ENCODE data around the gene OR9A4. TPM values are rescaled to one million over a fixed set of nuclear protein-coding genes. Genes with fewer than 3 reads are reported as not detected.

The OR9A4 gene
- total RNA-seq, 1 experiment from 2014 or later: not detected

GRCh38 chr7:141941075-141941474, 24.9 kb downstream of the OR9A4 start:
- DNase-seq (ENCODE audit: low read depth): no peak
- in situ Hi-C loops (cut with HindIII; ENCODE audit: low pct_unique_long_range_greater_than_20kb, low sequenced_read_pairs): no loop called here

GRCh38 chr7:141943846-141944245, 27.6 kb downstream of the OR9A4 start:
- in situ Hi-C loops (cut with HindIII; ENCODE audit: low pct_unique_long_range_greater_than_20kb, low sequenced_read_pairs): no loop called here
- DNase-seq (ENCODE audit: low read depth): no peak

- in situ Hi-C loops (cut with HindIII; ENCODE audit: low pct_unique_long_range_greater_than_20kb, low sequenced_read_pairs): no loop called here
- no peak for DNase-seq (ENCODE audit: low read depth)
These were observed 28.6 kb downstream of the OR9A4 start for GRCh38 chr7:141944811-141945210.

GRCh38 chr7:141945356-141945755, 29.2 kb downstream of the OR9A4 start:
- DNase-seq (ENCODE audit: low read depth): no peak
- in situ Hi-C loops (cut with HindIII; ENCODE audit: low pct_unique_long_range_greater_than_20kb, low sequenced_read_pairs): no loop called here

GRCh38 chr7:141946796-141947195, 30.6 kb downstream of the OR9A4 start, which contains the start of gene CLEC5A:
CLEC5A (minus strand) TSS chr7:141946974; CDS start chr7:141946292, 682 bp downstream.
- in situ Hi-C loops (cut with HindIII; ENCODE audit: low pct_unique_long_range_greater_than_20kb, low sequenced_read_pairs): no loop called here
- DNase-seq (ENCODE audit: low read depth): no peak

- in situ Hi-C loops (cut with HindIII; ENCODE audit: low pct_unique_long_range_greater_than_20kb, low sequenced_read_pairs): no loop called here
- no peak for DNase-seq (ENCODE audit: low read depth)
These were observed 32.8 kb downstream of the OR9A4 start for GRCh38 chr7:141949021-141949420.

GRCh38 chr7:141949451-141949850, 33.3 kb downstream of the OR9A4 start:
- DNase-seq (ENCODE audit: low read depth): no peak
- in situ Hi-C loops (cut with HindIII; ENCODE audit: low pct_unique_long_range_greater_than_20kb, low sequenced_read_pairs): no loop called here

GRCh38 chr7:141949911-141950310, 33.7 kb downstream of the OR9A4 start:
- in situ Hi-C loops (cut with HindIII; ENCODE audit: low pct_unique_long_range_greater_than_20kb, low sequenced_read_pairs): no loop called here
- DNase-seq (ENCODE audit: low read depth): no peak

GRCh38 chr7:141950806-141951205, 34.6 kb downstream of the OR9A4 start:
- in situ Hi-C loops (cut with HindIII; ENCODE audit: low pct_unique_long_range_greater_than_20kb, low sequenced_read_pairs): no loop called here
- no peak for DNase-seq (ENCODE audit: low read depth)

GRCh38 chr7:141952461-141952860, 36.3 kb downstream of the OR9A4 start:
- no peak for DNase-seq (ENCODE audit: low read depth)
- in situ Hi-C loops (cut with HindIII; ENCODE audit: low pct_unique_long_range_greater_than_20kb, low sequenced_read_pairs): no loop called here

- in situ Hi-C loops (cut with HindIII; ENCODE audit: low pct_unique_long_range_greater_than_20kb, low sequenced_read_pairs): no loop called here
- no peak for DNase-seq (ENCODE audit: low read depth)
These were observed 38.1 kb downstream of the OR9A4 start for GRCh38 chr7:141954334-141954733.

GRCh38 chr7:141956084-141956483, 39.9 kb downstream of the OR9A4 start:
- no peak for DNase-seq (ENCODE audit: low read depth)
- in situ Hi-C loops (cut with HindIII; ENCODE audit: low pct_unique_long_range_greater_than_20kb, low sequenced_read_pairs): no loop called here

- DNase-seq (ENCODE audit: low read depth): no peak
- in situ Hi-C loops (cut with HindIII; ENCODE audit: low pct_unique_long_range_greater_than_20kb, low sequenced_read_pairs): no loop called here
These were observed 44.7 kb downstream of the OR9A4 start for GRCh38 chr7:141960687-141961422.

Other genes starting within 250 kb of the OR9A4 start
- 1.6 and 1.7 TPM in 2 replicates for gene DENND11, start 214.2 kb upstream of the OR9A4 start, total RNA-seq (2014; rRNA removed; shearing (Covaris generic); ENCODE audit: low replicate concordance)
- gene WEE2, start 208.0 kb upstream of the OR9A4 start, total RNA-seq (2014; rRNA removed; shearing (Covaris generic); ENCODE audit: low replicate concordance): not detected in 2 replicates
- 197 and 231 TPM in 2 replicates for gene SSBP1, start 178.0 kb upstream of the OR9A4 start, total RNA-seq (2014; rRNA removed; shearing (Covaris generic); ENCODE audit: low replicate concordance)
- gene TAS2R3, start 152.3 kb upstream of the OR9A4 start, total RNA-seq (2014; rRNA removed; shearing (Covaris generic); ENCODE audit: low replicate concordance): not detected in 2 replicates
- gene TAS2R4, start 139.7 kb upstream of the OR9A4 start, total RNA-seq (2014; rRNA removed; shearing (Covaris generic); ENCODE audit: low replicate concordance): not detected in 2 replicates
- gene TAS2R5, start 126.2 kb upstream of the OR9A4 start, total RNA-seq (2014; rRNA removed; shearing (Covaris generic); ENCODE audit: low replicate concordance): 0.17 TPM in 1 of 2 replicates, not detected in the other
- gene PRSS37, start 74.9 kb upstream of the OR9A4 start, total RNA-seq (2014; rRNA removed; shearing (Covaris generic); ENCODE audit: low replicate concordance): not detected in 2 replicates
- not detected in 2 replicates for gene CLEC5A, start 30.6 kb downstream of the OR9A4 start, total RNA-seq (2014; rRNA removed; shearing (Covaris generic); ENCODE audit: low replicate concordance)
- not detected in 2 replicates for gene TAS2R38, start 57.4 kb downstream of the OR9A4 start, total RNA-seq (2014; rRNA removed; shearing (Covaris generic); ENCODE audit: low replicate concordance)
- gene MGAM, start 79.5 kb downstream of the OR9A4 start, total RNA-seq (2014; rRNA removed; shearing (Covaris generic); ENCODE audit: low replicate concordance): not detected in 2 replicates
- gene MGAM2, start 195.3 kb downstream of the OR9A4 start, total RNA-seq (2014; rRNA removed; shearing (Covaris generic); ENCODE audit: low replicate concordance): not detected in 2 replicates

Data from Caki2 (cell line).